Neuronal stem cell (in vitro differentiated cells): ENCODE data around the gene F5.
A peak's percentile ranks its signal among the peaks of the same experiment; 100 is the strongest.

Experiments
- DNase-seq: peaks from one replicate; pipeline ENCODE4 v3.0.0-alpha.2; 2013; ENCODE audit warnings: low spot score
- H2AFZ ChIP-seq: one replicate; pipeline ENCODE4 v1.6.1; 2013; ENCODE audit warnings: mild to moderate bottlenecking, low read length, inconsistent platforms
- H2AK5ac ChIP-seq: 2 replicates; pipeline ENCODE4 v1.6.1; 2013; ENCODE audit warnings: low read depth, mild to moderate bottlenecking, inconsistent platforms, low read length, moderate library complexity, mixed read lengths
- H2BK120ac ChIP-seq: 2 replicates; pipeline ENCODE4 v1.6.1; 2013; ENCODE audit warnings: low read depth, mild to moderate bottlenecking, inconsistent platforms, low read length, moderate library complexity, mixed read lengths
- H2BK12ac ChIP-seq: one replicate; pipeline ENCODE4 v1.6.1; 2013; ENCODE audit warnings: low read length, inconsistent platforms
- H2BK15ac ChIP-seq: 2 replicates; pipeline ENCODE4 v1.6.1; 2013; ENCODE audit warnings: mild to moderate bottlenecking, low read length, inconsistent platforms, mixed read lengths
- H2BK5ac ChIP-seq: one replicate; pipeline ENCODE4 v1.6.1; 2013; ENCODE audit warnings: inconsistent platforms, mild to moderate bottlenecking, low read length, moderate library complexity
- H3K14ac ChIP-seq: one replicate; pipeline ENCODE4 v1.6.1; 2013; ENCODE audit warnings: low read length, inconsistent platforms
- H3K18ac ChIP-seq: 2 replicates; pipeline ENCODE4 v1.6.1; 2013; ENCODE audit warnings: low read length, inconsistent platforms
- H3K23ac ChIP-seq: 2 replicates; pipeline ENCODE4 v1.6.1; 2013; ENCODE audit warnings: low read depth, mild to moderate bottlenecking, mixed read lengths, low read length, inconsistent platforms; ENCODE audit not compliant: poor library complexity
- H3K27ac ChIP-seq: replicated peaks from 3 replicates; pipeline ENCODE4 v1.5.1; 2013; ENCODE audit warnings: low read length, inconsistent platforms
- H3K27me3 ChIP-seq, 3 experiments: 2 replicates each; pipeline ENCODE4 v1.6.1; 2013; ENCODE audit warnings: low read length in 3 of 3, mild to moderate bottlenecking in 2 of 3, inconsistent platforms in 1 of 3, low read depth in 1 of 3, mixed read lengths in 1 of 3, moderate library complexity in 1 of 3; ENCODE audit not compliant: control insufficient read depth in 3 of 3, insufficient read depth in 3 of 3
- H3K36me3 ChIP-seq, 2 donors: replicated peaks in 1 of 2; 2 replicates each; pipeline ENCODE4 v1.6.1; 2013; ENCODE audit warnings: low read length in 2 of 2; ENCODE audit not compliant: control insufficient read depth in 2 of 2, insufficient read depth in 2 of 2
- H3K4ac ChIP-seq: 2 replicates; pipeline ENCODE4 v1.6.1; 2013; ENCODE audit warnings: inconsistent platforms, mild to moderate bottlenecking, low read length, moderate library complexity
- H3K4me1 ChIP-seq, 2 donors: 1 replicate in 1 of 2; 2 replicates in 1 of 2; pipeline ENCODE4 v1.6.1; 2013; ENCODE audit warnings: low read length in 2 of 2, low read depth in 1 of 2; ENCODE audit not compliant: control insufficient read depth in 2 of 2, insufficient read depth in 1 of 2
- H3K4me2 ChIP-seq: one replicate; pipeline ENCODE4 v1.6.1; 2013; ENCODE audit warnings: mild to moderate bottlenecking, low read length, inconsistent platforms; ENCODE audit not compliant: insufficient read depth, poor library complexity, severe bottlenecking
- H3K4me3 ChIP-seq, 2 donors: 2 replicates each; pipeline ENCODE4 v1.5.1; 2013; ENCODE audit warnings: low read length in 2 of 2, mild to moderate bottlenecking in 2 of 2, inconsistent platforms in 1 of 2, moderate library complexity in 1 of 2
- H3K79me1 ChIP-seq: one replicate; pipeline ENCODE4 v1.6.1; 2013; ENCODE audit warnings: low read depth, mild to moderate bottlenecking, inconsistent platforms, low read length, moderate library complexity
- H3K9ac ChIP-seq: one replicate; pipeline ENCODE4 v1.6.1; 2013; ENCODE audit warnings: mild to moderate bottlenecking, low read depth, low read length, inconsistent platforms; ENCODE audit not compliant: poor library complexity
- H3K9me3 ChIP-seq, 2 donors: replicated peaks in 1 of 2; 2 replicates each; pipeline versions ENCODE3 to v1.6.1; 2013; ENCODE audit warnings: low read length in 2 of 2, mild to moderate bottlenecking in 2 of 2, inconsistent platforms in 1 of 2, low read depth in 1 of 2, mixed read lengths in 1 of 2, moderate library complexity in 1 of 2; ENCODE audit not compliant: control insufficient read depth in 2 of 2, insufficient read depth in 1 of 2
- H4K8ac ChIP-seq: one replicate; pipeline ENCODE4 v1.6.1; 2013; ENCODE audit warnings: low read depth, mild to moderate bottlenecking, inconsistent platforms, low read length, moderate library complexity
- H4K91ac ChIP-seq: one replicate; pipeline ENCODE4 v1.6.1; 2013; ENCODE audit warnings: low read length, low read depth, mild to moderate bottlenecking, inconsistent platforms; ENCODE audit not compliant: poor library complexity
- WGBS, 2 donors: extraction: QIAGEN DNeasy Blood & Tissue Kit; methylation state at CpG; one replicate each; pipeline ENCODE4 v1.1.7; 2013; ENCODE audit warnings: missing lambda C conversion rate in 2 of 2, mixed read lengths in 1 of 2; ENCODE audit not compliant: insufficient read length in 2 of 2, insufficient replicate concordance in 1 of 2; ENCODE audit errors: extremely low coverage in 2 of 2; 5-methylcytosine and 5-hydroxymethylcytosine counted together

Gene F5

GRCh38 chr1:169484683-169485430, 101.4 kb downstream of the F5 start:
- H3K27ac ChIP-seq = peak overlapping the region; percentile 86
- peak overlapping the region; percentile 96 for H3K18ac ChIP-seq
- peak overlapping the region; percentile 98 for H2AFZ ChIP-seq
- no peaks in the 10 kb centered on the region for H3K9me3 ChIP-seq
- peak overlapping the region; percentile 92 for H3K23ac ChIP-seq
- no CpG with 5 or more reads among the region's 15 CpGs for WGBS, 2 donors
- peak overlapping the region; percentile 58 for H2BK5ac ChIP-seq
- H3K36me3 ChIP-seq = no peaks in the 10 kb centered on the region
- H3K4me2 ChIP-seq = peak overlapping the region; percentile 68
- no peaks in the 10 kb centered on the region for H3K79me1 ChIP-seq
- H3K4me3 ChIP-seq = peak overlapping the region; percentile 89 to 94
- no peak overlapping the region for H2BK120ac ChIP-seq
- no peak overlapping the region for H2BK15ac ChIP-seq
- H2BK12ac ChIP-seq = no peak overlapping the region
- H3K14ac ChIP-seq = no peak overlapping the region
- no peaks in the 10 kb centered on the region for H3K27me3 ChIP-seq
- no peak overlapping the region for H4K91ac ChIP-seq
- H3K4me1 ChIP-seq = peaks cover 7 to 12% of the 10 kb centered on the region in 2 donors
- H4K8ac ChIP-seq = no peak overlapping the region
- peak overlapping the region; percentile 65 for H2AK5ac ChIP-seq
- peak; percentile 30 for DNase-seq
- H3K4ac ChIP-seq = no peak overlapping the region
- peak overlapping the region; percentile 99 for H3K9ac ChIP-seq

- H2BK12ac ChIP-seq = no peak overlapping the region
- H3K4me1 ChIP-seq = peaks cover 10 to 14% of the 10 kb centered on the region in 2 donors
- no peak overlapping the region for H3K14ac ChIP-seq
- WGBS, 2 donors = no CpG with 5 or more reads among the region's 4 CpGs
- H3K9me3 ChIP-seq = no peaks in the 10 kb centered on the region
- no peak overlapping the region for H3K9ac ChIP-seq
- no peaks in the 10 kb centered on the region for H3K36me3 ChIP-seq
- H2BK120ac ChIP-seq = no peak overlapping the region
- H3K27me3 ChIP-seq = no peaks in the 10 kb centered on the region
- H3K79me1 ChIP-seq = no peaks in the 10 kb centered on the region
- H3K4me3 ChIP-seq = peak overlapping the region in 1 of 2 donors; percentile 89
- H2BK5ac ChIP-seq = no peak overlapping the region
- no peak overlapping the region for H2AFZ ChIP-seq
- no peak overlapping the region for H3K18ac ChIP-seq
- H3K27ac ChIP-seq = no peak overlapping the region
- no peak overlapping the region for H4K8ac ChIP-seq
- no peak overlapping the region for H2BK15ac ChIP-seq
- H2AK5ac ChIP-seq = no peak overlapping the region
- H3K23ac ChIP-seq = no peak overlapping the region
- no peak overlapping the region for H3K4me2 ChIP-seq
- no peak overlapping the region for H4K91ac ChIP-seq
- no peak for DNase-seq
- no peak overlapping the region for H3K4ac ChIP-seq
Measured at GRCh38 chr1:169484101-169484500, 102.2 kb downstream of the F5 start.

- Histone ChIP-seq H2BK12ac (no peak overlapping the region), H4K8ac (no peak overlapping the region), H2BK120ac (no peak overlapping the region), H3K27ac (no peak overlapping the region), H3K9me3 (no peaks in the 10 kb centered on the region), H4K91ac (no peak overlapping the region), H3K4me2 (no peak overlapping the region), H3K18ac (no peak overlapping the region), H3K4me3 (peak overlapping the region in 1 of 2 donors; percentile 11), H2BK15ac (no peak overlapping the region), H2BK5ac (no peak overlapping the region), H2AK5ac (no peak overlapping the region), H2AFZ (no peak overlapping the region), H3K36me3 (no peaks in the 10 kb centered on the region), H3K27me3 (no peaks in the 10 kb centered on the region), H3K4ac (no peak overlapping the region), H3K14ac (no peak overlapping the region), H3K23ac (no peak overlapping the region), H3K79me1 (no peaks in the 10 kb centered on the region), H3K4me1 (peaks cover 14% of the 10 kb centered on the region in 2 donors), H3K9ac (no peak overlapping the region)
- no CpG with 5 or more reads among the region's 5 CpGs for whole genome bisulfite sequencing, 2 donors
- no peak for DNase-seq
Measured at GRCh38 chr1:169483500-169483966, 102.7 kb downstream of the F5 start.

- no peak overlapping the region for H3K4me2 ChIP-seq
- peaks cover 12 to 18% of the 10 kb centered on the region in 2 donors for H3K4me1 ChIP-seq
- no peak overlapping the region for H3K9ac ChIP-seq
- H3K14ac ChIP-seq = no peak overlapping the region
- H3K36me3 ChIP-seq = peaks cover 0 to 24% of the 10 kb centered on the region in 2 donors
- H4K8ac ChIP-seq = no peak overlapping the region
- no peak overlapping the region for H3K4ac ChIP-seq
- H4K91ac ChIP-seq = no peak overlapping the region
- H2AK5ac ChIP-seq = no peak overlapping the region
- no peak overlapping the region for H2BK15ac ChIP-seq
- no peak overlapping the region for H3K27ac ChIP-seq
- WGBS, 2 donors = no CpG with 5 or more reads among the region's 1 CpG
- H2BK5ac ChIP-seq = no peak overlapping the region
- no peak overlapping the region for H2AFZ ChIP-seq
- H3K4me3 ChIP-seq = no peak overlapping the region
- H2BK12ac ChIP-seq = no peak overlapping the region
- H3K27me3 ChIP-seq = no peaks in the 10 kb centered on the region
- no peak overlapping the region for H3K18ac ChIP-seq
- H2BK120ac ChIP-seq = no peak overlapping the region
- H3K79me1 ChIP-seq = no peaks in the 10 kb centered on the region
- H3K23ac ChIP-seq = no peak overlapping the region
- no peaks in the 10 kb centered on the region for H3K9me3 ChIP-seq
- no peak for DNase-seq
Measured at GRCh38 chr1:169479363-169480066, 106.8 kb downstream of the F5 start.
